Peyer's patch (tissue), 4 donors: ENCODE data around the gene NFATC4. TPM values are rescaled to one million over a fixed set of nuclear protein-coding genes. Genes with fewer than 3 reads are reported as not detected.

Experiments
- DNase-seq, 3 donors: peaks; one replicate each; pipeline ENCODE4 v3.0.0-alpha.2; 2017 to 2019
- H3K27ac ChIP-seq, 4 donors: fragments of 200-600 bp; sonication (generic); one replicate each; pipeline ENCODE4 v1.5.1; 2016 to 2019
- H3K27me3 ChIP-seq, 2 donors: fragments of 200-600 bp; sonication (generic); one replicate each; pipeline ENCODE4 v1.5.1; 2019
- H3K36me3 ChIP-seq, 3 donors: fragments of 200-600 bp; sonication (generic); one replicate each; pipeline ENCODE4 v1.5.1; 2016 to 2019
- H3K4me1 ChIP-seq, 4 donors: fragments of 200-600 bp; sonication (generic); one replicate each; pipeline ENCODE4 v1.5.1; 2016 to 2019
- H3K4me3 ChIP-seq, 4 donors: fragments of 200-600 bp; sonication (generic); 1 replicate in 3 of 4; 2 replicates in 1 of 4; pipeline ENCODE4 v1.5.1; 2016 to 2019; ENCODE audit warnings: mild to moderate bottlenecking in 1 of 4
- H3K9me3 ChIP-seq, 4 donors: fragments of 200-600 bp; sonication (generic); one replicate each; pipeline ENCODE4 v1.5.1; 2016 to 2019; ENCODE audit warnings: mild to moderate bottlenecking in 1 of 4
- CTCF ChIP-seq, 6 experiments: fragments of 450-650 bp in 4 of 6; fragments of 200-600 bp in 2 of 6; sonication (generic) in 1 of 6; IDR thresholded peaks; one replicate each; pipeline ENCODE4 v1.5.1; 2017 to 2019; ENCODE audit warnings: antibody characterized with exemption in 6 of 6, mild to moderate bottlenecking in 3 of 6, moderate library complexity in 1 of 6
- POLR2A ChIP-seq, 2 donors: fragments of 450-650 bp; IDR thresholded peaks; one replicate each; pipeline ENCODE4 v1.5.1; 2017; ENCODE audit warnings: antibody characterized with exemption in 2 of 2, mild to moderate bottlenecking in 2 of 2, moderate library complexity in 2 of 2
- small RNA-seq, 2 donors: library from RNA; depleted of rRNA; stranded (forward); fragments of <200 nt; gene quantifications; one replicate each; pipeline ENCODE3, GENCODE V24; 2016
- total RNA-seq, 4 donors: library from RNA; depleted of rRNA; stranded (reverse); fragments of >200 nt; gene quantifications; one replicate each; pipeline ENCODE4 v1.1.0, GENCODE V29; 2016

NFATC4 gene
- total RNA-seq, 4 donors from 2014 or later: 6.5 to 52.0 (median 21.5) TPM

GRCh38 chr14:24426150-24426911 lies 58.3 kb downstream of the NFATC4 start:
- Histone ChIP-seq H3K36me3 (no peaks in the 10 kb centered on the region), H3K27me3 (no peaks in the 10 kb centered on the region), H3K9me3 (no peaks in the 10 kb centered on the region), H3K27ac (peak overlapping the region in 3 of 4 donors; percentile 49 to 99 (median 78)), H3K4me3 (peak overlapping the region in 2 of 4 donors; percentile 41 to 53), H3K4me1 (peaks cover 6 to 55% (median 9%) of the 10 kb centered on the region in 4 donors)
- no peak for DNase-seq
- TF ChIP-seq CTCF (IDR thresholded peaks at IDR 0.05) (no peak), POLR2A (IDR thresholded peaks at IDR 0.05) (peak in 1 of 2 donors; percentile 21)

- H3K4me3 ChIP-seq: peak overlapping the region in 2 of 4 donors; percentile 33 to 41
- peak overlapping the region in 3 of 4 donors; percentile 52 to 99 (median 78) for H3K27ac ChIP-seq
- TF ChIP-seq POLR2A (IDR thresholded peaks at IDR 0.05): peak in 1 of 2 donors; percentile 50
- TF ChIP-seq CTCF (IDR thresholded peaks at IDR 0.05): peak in 2 of 6 experiments; percentile 0 to 18
- peaks cover 8 to 62% (median 13%) of the 10 kb centered on the region in 4 donors for H3K4me1 ChIP-seq
- no peaks in the 10 kb centered on the region for H3K27me3 ChIP-seq
- peaks cover 0 to 1% (median 0%) of the 10 kb centered on the region in 3 donors for H3K36me3 ChIP-seq
- H3K9me3 ChIP-seq: no peaks in the 10 kb centered on the region
- DNase-seq: peak in 2 of 3 donors; percentile 72 to 73
These were observed 59.0 kb downstream of the NFATC4 start for GRCh38 chr14:24426912-24427536.

- H3K36me3 ChIP-seq: peaks cover 0 to 9% (median 0%) of the 10 kb centered on the region in 3 donors
- H3K4me1 ChIP-seq: peaks cover 8 to 61% (median 12%) of the 10 kb centered on the region in 4 donors
- H3K27ac ChIP-seq: peak overlapping the region in 3 of 4 donors; percentile 52 to 99 (median 77)
- H3K9me3 ChIP-seq: no peaks in the 10 kb centered on the region
- DNase-seq: peak in 1 of 3 donors; percentile 51
- peak overlapping the region in 2 of 4 donors; percentile 33 to 35 for H3K4me3 ChIP-seq
- no peaks in the 10 kb centered on the region for H3K27me3 ChIP-seq
- no peak for TF ChIP-seq POLR2A (IDR thresholded peaks at IDR 0.05)
- TF ChIP-seq CTCF (IDR thresholded peaks at IDR 0.05): no peak
These were observed 59.8 kb downstream of the NFATC4 start for GRCh38 chr14:24427537-24428508.

- Histone ChIP-seq H3K36me3 (peaks cover 0 to 19% (median 0%) of the 10 kb centered on the region in 3 donors), H3K4me1 (peaks cover 8 to 59% (median 12%) of the 10 kb centered on the region in 4 donors), H3K27ac (peak overlapping the region; percentile 96 to 99 (median 98)), H3K27me3 (no peaks in the 10 kb centered on the region), H3K4me3 (peak overlapping the region in 2 of 4 donors; percentile 88 to 96), H3K9me3 (no peaks in the 10 kb centered on the region)
- TF ChIP-seq CTCF (IDR thresholded peaks at IDR 0.05) (no peak), POLR2A (IDR thresholded peaks at IDR 0.05) (no peak)
- peak in 1 of 3 donors; percentile 46 for DNase-seq
These were observed 60.8 kb downstream of the NFATC4 start for GRCh38 chr14:24428628-24429394.

Small RNAs within 50 kb of the gene (small RNA-seq; reads per million reads assigned to genes)
- 0 reads per million in 2 donors for gene RF00026

Other genes starting within 250 kb of the NFATC4 start
- 10 to 100 TPM in 1 of 4 donors, 1 to 10 TPM in 2, not detected in 1; 2.6 to 11.3 (median 3.9) TPM for gene FITM1, start 237.5 kb upstream of the NFATC4 start, total RNA-seq
- gene PSME1, start 232.0 kb upstream of the NFATC4 start, total RNA-seq: 100 to 1,000 TPM; 114 to 289 (median 200) TPM
- gene EMC9, start 226.6 kb upstream of the NFATC4 start, total RNA-seq: 10 to 100 TPM in 3 of 4 donors, 1 to 10 TPM in 1; 7.4 to 38.7 (median 34.0) TPM
- gene PSME2, start 221.6 kb upstream of the NFATC4 start, total RNA-seq: 100 to 1,000 TPM; 119 to 258 (median 162) TPM
- 10 to 100 TPM; 46.4 to 90.8 (median 71.1) TPM for gene RNF31, start 220.7 kb upstream of the NFATC4 start, total RNA-seq
- 100 to 1,000 TPM in 1 of 4 donors, 10 to 100 TPM in 3; 64.1 to 219 (median 80.8) TPM for gene IRF9, start 206.9 kb upstream of the NFATC4 start, total RNA-seq
- 10 to 100 TPM; 18.6 to 74.3 (median 37.8) TPM for gene REC8, start 196.1 kb upstream of the NFATC4 start, total RNA-seq
- 10 to 100 TPM; 12.8 to 56.9 (median 34.2) TPM for gene IPO4, start 179.4 kb upstream of the NFATC4 start, total RNA-seq
- gene TM9SF1, start 172.7 kb upstream of the NFATC4 start, total RNA-seq: 10 to 100 TPM; 22.3 to 80.7 (median 49.8) TPM
- gene TSSK4, start 162.5 kb upstream of the NFATC4 start, total RNA-seq: 1 to 10 TPM in 1 of 4 donors, under 1 TPM in 1, not detected in 2; 0.70 to 1.2 TPM
- gene CHMP4A, start 154.7 kb upstream of the NFATC4 start, total RNA-seq: 100 to 1,000 TPM in 1 of 4 donors, 10 to 100 TPM in 3; 31.4 to 190 (median 54.3) TPM
- gene MDP1, start 152.1 kb upstream of the NFATC4 start, total RNA-seq: 10 to 100 TPM in 2 of 4 donors, 1 to 10 TPM in 2; 7.4 to 17.5 (median 10.5) TPM
- gene NEDD8, start 135.8 kb upstream of the NFATC4 start, total RNA-seq: 10 to 100 TPM; 44.1 to 77.6 (median 67.9) TPM
- 10 to 100 TPM; 52.7 to 59.4 (median 55.3) TPM for gene GMPR2, start 135.3 kb upstream of the NFATC4 start, total RNA-seq
- gene TINF2, start 125.6 kb upstream of the NFATC4 start, total RNA-seq: 10 to 100 TPM; 26.4 to 39.6 (median 36.9) TPM
- gene TGM1, start 105.0 kb upstream of the NFATC4 start, total RNA-seq: 10 to 100 TPM in 1 of 4 donors, 1 to 10 TPM in 3; 1.2 to 11.3 (median 5.9) TPM
- gene RABGGTA, start 96.6 kb upstream of the NFATC4 start, total RNA-seq: 10 to 100 TPM; 57.3 to 84.6 (median 77.6) TPM
- 100 to 1,000 TPM in 1 of 4 donors, 10 to 100 TPM in 3; 51.2 to 130 (median 67.1) TPM for gene DHRS1, start 68.4 kb upstream of the NFATC4 start, total RNA-seq
- 10 to 100 TPM; 14.5 to 30.0 (median 22.4) TPM for gene NOP9, start 68.3 kb upstream of the NFATC4 start, total RNA-seq
- gene CIDEB, start 60.2 kb upstream of the NFATC4 start, total RNA-seq: 100 to 1,000 TPM in 2 of 4 donors, 10 to 100 TPM in 2; 22.3 to 184 (median 136) TPM
- gene LTB4R2, start 58.0 kb upstream of the NFATC4 start, total RNA-seq: 10 to 100 TPM in 2 of 4 donors, 1 to 10 TPM in 2; 7.7 to 37.2 (median 12.2) TPM
- gene LTB4R, start 56.7 kb upstream of the NFATC4 start, total RNA-seq: 10 to 100 TPM in 2 of 4 donors, 1 to 10 TPM in 2; 5.1 to 28.5 (median 10.1) TPM
- gene ADCY4, start 33.1 kb upstream of the NFATC4 start, total RNA-seq: 10 to 100 TPM; 12.1 to 53.6 (median 26.9) TPM
- gene RIPK3, start 28.2 kb upstream of the NFATC4 start, total RNA-seq: 10 to 100 TPM; 45.2 to 72.0 (median 64.0) TPM
- 10 to 100 TPM in 2 of 4 donors, 1 to 10 TPM in 2; 3.2 to 15.5 (median 10.3) TPM for gene NYNRIN, start 30.8 kb downstream of the NFATC4 start, total RNA-seq
- 1 to 10 TPM in 1 of 4 donors, under 1 TPM in 1, not detected in 2; 0.94 to 4.3 TPM for gene CBLN3, start 61.5 kb downstream of the NFATC4 start, total RNA-seq
- gene KHNYN, start 61.8 kb downstream of the NFATC4 start, total RNA-seq: 100 to 1,000 TPM in 2 of 4 donors, 10 to 100 TPM in 2; 80.9 to 129 (median 113) TPM
- gene SDR39U1, start 74.6 kb downstream of the NFATC4 start, total RNA-seq: 10 to 100 TPM; 25.7 to 98.2 (median 48.9) TPM
- not detected for gene CMA1, start 140.1 kb downstream of the NFATC4 start, total RNA-seq
- 1 to 10 TPM in 1 of 4 donors, not detected in 3; 2.0 TPM for gene CTSG, start 208.1 kb downstream of the NFATC4 start, total RNA-seq
- gene GZMH, start 241.5 kb downstream of the NFATC4 start, total RNA-seq: 1 to 10 TPM in 1 of 4 donors, not detected in 3; 1.2 TPM